HepG2 (cell line): ENCODE results near the gene TAS1R3. TPM values are rescaled to one million over a fixed set of nuclear protein-coding genes. Genes with fewer than 3 reads are reported as not detected.

Source experiments
- NFIB ChIP-seq: sonication (generic); formaldehyde crosslinking; IDR thresholded peaks from 2 replicates; pipeline ENCODE4 v1.9.0; 2021; ENCODE audit warnings: missing genetic modification reagents, mild to moderate bottlenecking, borderline replicate concordance
- NR2F1 ChIP-seq, 2 experiments: fragments of 450-650 bp in 1 of 2; formaldehyde crosslinking in 1 of 2; IDR thresholded peaks; 2 replicates each; pipeline versions ENCODE4 v1.5.0 to v1.6.1; 2016 to 2020; ENCODE audit warnings: mild to moderate bottlenecking in 1 of 2, missing compliant biosample characterization in 1 of 2, missing genetic modification reagents in 1 of 2, moderate library complexity in 1 of 2
- SALL2 ChIP-seq: sonication (generic); formaldehyde crosslinking; IDR thresholded peaks from 2 replicates; pipeline ENCODE4 v1.8.1; 2023; ENCODE audit warnings: mild to moderate bottlenecking, missing genetic modification reagents, inconsistent platforms
- SMAD1 ChIP-seq: sonication (generic); formaldehyde crosslinking; IDR thresholded peaks from 2 replicates; pipeline ENCODE4 v1.4.0; 2020; ENCODE audit warnings: missing genetic modification reagents, low read depth, mild to moderate bottlenecking, borderline replicate concordance
- SOX5 ChIP-seq: IDR thresholded peaks from 2 replicates; pipeline ENCODE4 v1.6.1; 2016; ENCODE audit warnings: borderline replicate concordance
- TCF12 ChIP-seq, 2 experiments: fragments of 450-650 bp in 1 of 2; sonication (generic) in 1 of 2; formaldehyde crosslinking in 1 of 2; IDR thresholded peaks; 2 replicates each; pipeline versions ENCODE4 v1.6.1 to v1.8.0; 2017 to 2022; ENCODE audit warnings: antibody characterized with exemption in 1 of 2, mild to moderate bottlenecking in 1 of 2, missing genetic modification reagents in 1 of 2, moderate library complexity in 1 of 2
- TEAD3 ChIP-seq: optimal IDR thresholded peaks from 2 replicates; pipeline ENCODE3; 2016; ENCODE audit warnings: borderline replicate concordance
- ZBTB42 ChIP-seq: sonication (generic); formaldehyde crosslinking; IDR thresholded peaks from 2 replicates; pipeline ENCODE4 v1.5.0; 2020; ENCODE audit warnings: mild to moderate bottlenecking, missing genetic modification reagents
- ZNF530 ChIP-seq: sonication (generic); formaldehyde crosslinking; IDR thresholded peaks from 2 replicates; pipeline ENCODE4 v1.5.0; 2020; ENCODE audit warnings: low read depth, mild to moderate bottlenecking, missing genetic modification reagents
- ZNF598 ChIP-seq: sonication (generic); formaldehyde crosslinking; IDR thresholded peaks from 2 replicates; pipeline ENCODE4 v1.5.1; 2020; ENCODE audit warnings: mild to moderate bottlenecking, missing genetic modification reagents, borderline replicate concordance
- ZNF670 ChIP-seq: sonication (generic); formaldehyde crosslinking; IDR thresholded peaks from 2 replicates; pipeline ENCODE4 v1.8.0; 2022; ENCODE audit warnings: mild to moderate bottlenecking, missing genetic modification reagents, borderline replicate concordance
- polyA plus RNA-seq, 8 experiments: library from polyadenylated mRNA; depleted of rRNA in 3 of 8; stranded (reverse) in 7 of 8; unstranded in 1 of 8; fragments of >200 nt; fragmentation: Illumina TruSeq in 4 of 8; extraction: Trizol in 4 of 8; gene quantifications; 2 replicates each; pipeline versions ENCODE4 v1.2.1 to v1.2.3, GENCODE V29; 2011 to 2016; ENCODE audit warnings: low read depth in 4 of 8, missing spikeins in 1 of 8, mixed read lengths in 1 of 8; ENCODE audit not compliant: insufficient read depth in 1 of 8
- total RNA-seq, 5 experiments: library from RNA; depleted of rRNA; stranded (reverse); fragments of >200 nt; fragmentation: Illumina TruSeq; extraction: Trizol; gene quantifications; 2 replicates each; pipeline ENCODE4 v1.2.3, GENCODE V29; 2016; ENCODE audit warnings: low read depth in 1 of 5
- TF ChIP-seq, protein P1 (sequence below): sonication (generic); formaldehyde crosslinking; IDR thresholded peaks from 2 replicates; pipeline ENCODE4 v1.4.0; 2020; ENCODE audit warnings: missing genetic modification reagents, borderline replicate concordance
- TF ChIP-seq, protein P2 (sequence below): sonication (generic); formaldehyde crosslinking; IDR thresholded peaks from 2 replicates; pipeline ENCODE4 v1.4.0; 2020; ENCODE audit warnings: missing genetic modification reagents
- TF ChIP-seq, protein P3 (sequence below): sonication (generic); formaldehyde crosslinking; IDR thresholded peaks from 2 replicates; pipeline ENCODE4 v1.9.0; 2021; ENCODE audit warnings: missing genetic modification reagents, borderline replicate concordance
- TF ChIP-seq, protein P4 (sequence below): sonication (generic); formaldehyde crosslinking; IDR thresholded peaks from 2 replicates; pipeline ENCODE4 v1.5.1; 2020; ENCODE audit warnings: mild to moderate bottlenecking, moderate library complexity, missing genetic modification reagents
- TF ChIP-seq, protein P5 (sequence below): sonication (generic); formaldehyde crosslinking; IDR thresholded peaks from 2 replicates; pipeline ENCODE4 v1.5.0; 2020; ENCODE audit warnings: missing genetic modification reagents, mild to moderate bottlenecking, borderline replicate concordance

Gene TAS1R3
- total and polyA plus RNA-seq, 2 of the 13 experiments (the other 11 are each of a cell fraction or from before 2014, with no cell fraction given) = 0.13 to 0.15 TPM

DNA sequence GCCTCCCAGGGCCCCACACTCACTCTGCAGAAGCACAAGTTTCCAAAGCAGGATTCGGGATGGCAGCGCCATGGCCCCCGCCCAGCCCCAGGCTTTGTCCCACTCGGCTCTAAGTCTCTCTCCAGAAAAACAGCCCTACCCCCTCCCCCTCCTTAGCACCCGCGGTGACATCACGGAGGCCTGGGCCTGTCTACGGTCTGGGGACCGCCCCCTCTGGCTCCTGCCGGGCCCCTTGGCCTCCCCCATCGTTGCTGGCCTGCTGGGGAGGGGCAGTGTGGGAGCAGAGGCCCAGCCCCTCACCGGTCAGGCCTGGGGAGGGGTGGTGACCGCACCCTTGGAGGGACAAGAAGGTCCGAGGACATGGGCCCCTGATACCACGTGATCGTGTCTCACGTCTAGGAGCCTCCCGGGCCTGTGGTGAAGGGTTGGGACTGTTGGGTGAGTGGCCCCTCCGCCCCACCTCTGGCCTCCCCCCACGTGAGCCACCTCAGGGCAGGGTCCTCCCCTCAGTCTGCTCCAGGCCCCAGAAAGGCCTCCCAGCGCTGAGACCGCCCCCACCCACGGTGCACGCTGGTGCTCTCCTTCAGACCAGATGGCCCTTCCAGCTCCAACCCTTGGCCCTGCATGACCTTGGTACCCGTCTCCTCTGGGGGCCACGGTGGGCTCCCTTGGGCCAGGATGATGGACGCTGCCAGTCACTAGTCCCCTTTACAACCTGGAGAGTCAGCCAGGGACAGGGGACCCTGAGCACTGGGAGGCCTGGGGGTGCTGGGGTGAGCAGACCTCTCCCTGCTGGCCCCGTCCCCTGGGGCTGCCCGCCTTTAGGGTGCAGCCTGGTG lies 27.6 kb downstream of the TAS1R3 start, which contains the start of gene MXRA8 (continued):
- TF ChIP-seq TCF12 (IDR thresholded peaks at IDR 0.05) (no peak), TCF12 (CRISPR knock-in tag; IDR thresholded peaks at IDR 0.05) (0 out of 2 replicates have a peak, but pooled peaks have one; percentile 58), SOX5 (CRISPR knock-in tag) (peak; percentile 37; the same call in 1 of the 2 replicates), ZNF670 (CRISPR knock-in tag) (no peak), SMAD1 (CRISPR knock-in tag) (no peak), TEAD3 (no peak), NFIB (no peak), ZBTB42 (0 out of 2 replicates have a peak, but pooled peaks have one; percentile 53), SALL2 (no peak), NR2F1 (CRISPR knock-in tag; IDR thresholded peaks at IDR 0.05) (peak in 1 of 2 experiments; percentile 19; a peak in 1 of 4 replicates), ZNF530 (CRISPR knock-in tag) (no peak), ZNF598 (no peak)
- TF ChIP-seq, protein P1, sequence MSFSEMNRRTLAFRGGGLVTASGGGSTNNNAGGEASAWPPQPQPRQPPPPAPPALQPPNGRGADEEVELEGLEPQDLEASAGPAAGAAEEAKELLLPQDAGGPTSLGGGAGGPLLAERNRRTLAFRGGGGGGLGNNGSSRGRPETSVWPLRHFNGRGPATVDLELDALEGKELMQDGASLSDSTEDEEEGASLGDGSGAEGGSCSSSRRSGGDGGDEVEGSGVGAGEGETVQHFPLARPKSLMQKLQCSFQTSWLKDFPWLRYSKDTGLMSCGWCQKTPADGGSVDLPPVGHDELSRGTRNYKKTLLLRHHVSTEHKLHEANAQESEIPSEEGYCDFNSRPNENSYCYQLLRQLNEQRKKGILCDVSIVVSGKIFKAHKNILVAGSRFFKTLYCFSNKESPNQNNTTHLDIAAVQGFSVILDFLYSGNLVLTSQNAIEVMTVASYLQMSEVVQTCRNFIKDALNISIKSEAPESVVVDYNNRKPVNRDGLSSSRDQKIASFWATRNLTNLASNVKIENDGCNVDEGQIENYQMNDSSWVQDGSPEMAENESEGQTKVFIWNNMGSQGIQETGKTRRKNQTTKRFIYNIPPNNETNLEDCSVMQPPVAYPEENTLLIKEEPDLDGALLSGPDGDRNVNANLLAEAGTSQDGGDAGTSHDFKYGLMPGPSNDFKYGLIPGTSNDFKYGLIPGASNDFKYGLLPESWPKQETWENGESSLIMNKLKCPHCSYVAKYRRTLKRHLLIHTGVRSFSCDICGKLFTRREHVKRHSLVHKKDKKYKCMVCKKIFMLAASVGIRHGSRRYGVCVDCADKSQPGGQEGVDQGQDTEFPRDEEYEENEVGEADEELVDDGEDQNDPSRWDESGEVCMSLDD (CRISPR knock-in tag) = no peak
- TF ChIP-seq, protein P2, sequence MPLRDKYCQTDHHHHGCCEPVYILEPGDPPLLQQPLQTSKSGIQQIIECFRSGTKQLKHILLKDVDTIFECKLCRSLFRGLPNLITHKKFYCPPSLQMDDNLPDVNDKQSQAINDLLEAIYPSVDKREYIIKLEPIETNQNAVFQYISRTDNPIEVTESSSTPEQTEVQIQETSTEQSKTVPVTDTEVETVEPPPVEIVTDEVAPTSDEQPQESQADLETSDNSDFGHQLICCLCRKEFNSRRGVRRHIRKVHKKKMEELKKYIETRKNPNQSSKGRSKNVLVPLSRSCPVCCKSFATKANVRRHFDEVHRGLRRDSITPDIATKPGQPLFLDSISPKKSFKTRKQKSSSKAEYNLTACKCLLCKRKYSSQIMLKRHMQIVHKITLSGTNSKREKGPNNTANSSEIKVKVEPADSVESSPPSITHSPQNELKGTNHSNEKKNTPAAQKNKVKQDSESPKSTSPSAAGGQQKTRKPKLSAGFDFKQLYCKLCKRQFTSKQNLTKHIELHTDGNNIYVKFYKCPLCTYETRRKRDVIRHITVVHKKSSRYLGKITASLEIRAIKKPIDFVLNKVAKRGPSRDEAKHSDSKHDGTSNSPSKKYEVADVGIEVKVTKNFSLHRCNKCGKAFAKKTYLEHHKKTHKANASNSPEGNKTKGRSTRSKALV (CRISPR knock-in tag) = no peak
- TF ChIP-seq, protein P3, sequence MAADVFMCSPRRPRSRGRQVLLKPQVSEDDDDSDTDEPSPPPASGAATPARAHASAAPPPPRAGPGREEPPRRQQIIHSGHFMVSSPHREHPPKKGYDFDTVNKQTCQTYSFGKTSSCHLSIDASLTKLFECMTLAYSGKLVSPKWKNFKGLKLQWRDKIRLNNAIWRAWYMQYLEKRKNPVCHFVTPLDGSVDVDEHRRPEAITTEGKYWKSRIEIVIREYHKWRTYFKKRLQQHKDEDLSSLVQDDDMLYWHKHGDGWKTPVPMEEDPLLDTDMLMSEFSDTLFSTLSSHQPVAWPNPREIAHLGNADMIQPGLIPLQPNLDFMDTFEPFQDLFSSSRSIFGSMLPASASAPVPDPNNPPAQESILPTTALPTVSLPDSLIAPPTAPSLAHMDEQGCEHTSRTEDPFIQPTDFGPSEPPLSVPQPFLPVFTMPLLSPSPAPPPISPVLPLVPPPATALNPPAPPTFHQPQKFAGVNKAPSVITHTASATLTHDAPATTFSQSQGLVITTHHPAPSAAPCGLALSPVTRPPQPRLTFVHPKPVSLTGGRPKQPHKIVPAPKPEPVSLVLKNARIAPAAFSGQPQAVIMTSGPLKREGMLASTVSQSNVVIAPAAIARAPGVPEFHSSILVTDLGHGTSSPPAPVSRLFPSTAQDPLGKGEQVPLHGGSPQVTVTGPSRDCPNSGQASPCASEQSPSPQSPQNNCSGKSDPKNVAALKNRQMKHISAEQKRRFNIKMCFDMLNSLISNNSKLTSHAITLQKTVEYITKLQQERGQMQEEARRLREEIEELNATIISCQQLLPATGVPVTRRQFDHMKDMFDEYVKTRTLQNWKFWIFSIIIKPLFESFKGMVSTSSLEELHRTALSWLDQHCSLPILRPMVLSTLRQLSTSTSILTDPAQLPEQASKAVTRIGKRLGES = no peak
- TF ChIP-seq, protein P4, sequence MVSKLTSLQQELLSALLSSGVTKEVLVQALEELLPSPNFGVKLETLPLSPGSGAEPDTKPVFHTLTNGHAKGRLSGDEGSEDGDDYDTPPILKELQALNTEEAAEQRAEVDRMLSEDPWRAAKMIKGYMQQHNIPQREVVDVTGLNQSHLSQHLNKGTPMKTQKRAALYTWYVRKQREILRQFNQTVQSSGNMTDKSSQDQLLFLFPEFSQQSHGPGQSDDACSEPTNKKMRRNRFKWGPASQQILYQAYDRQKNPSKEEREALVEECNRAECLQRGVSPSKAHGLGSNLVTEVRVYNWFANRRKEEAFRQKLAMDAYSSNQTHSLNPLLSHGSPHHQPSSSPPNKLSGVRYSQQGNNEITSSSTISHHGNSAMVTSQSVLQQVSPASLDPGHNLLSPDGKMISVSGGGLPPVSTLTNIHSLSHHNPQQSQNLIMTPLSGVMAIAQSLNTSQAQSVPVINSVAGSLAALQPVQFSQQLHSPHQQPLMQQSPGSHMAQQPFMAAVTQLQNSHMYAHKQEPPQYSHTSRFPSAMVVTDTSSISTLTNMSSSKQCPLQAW (CRISPR knock-in tag) = peak; percentile 38; the same call in 1 of the 2 replicates
- TF ChIP-seq, protein P5, sequence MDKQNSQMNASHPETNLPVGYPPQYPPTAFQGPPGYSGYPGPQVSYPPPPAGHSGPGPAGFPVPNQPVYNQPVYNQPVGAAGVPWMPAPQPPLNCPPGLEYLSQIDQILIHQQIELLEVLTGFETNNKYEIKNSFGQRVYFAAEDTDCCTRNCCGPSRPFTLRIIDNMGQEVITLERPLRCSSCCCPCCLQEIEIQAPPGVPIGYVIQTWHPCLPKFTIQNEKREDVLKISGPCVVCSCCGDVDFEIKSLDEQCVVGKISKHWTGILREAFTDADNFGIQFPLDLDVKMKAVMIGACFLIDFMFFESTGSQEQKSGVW = no peak
